KBM-7 (cell line): ENCODE results near the gene PLVAP.

ENCODE experiments used
- DNase-seq: peaks from one replicate; pipeline ENCODE4 v3.0.0-alpha.2; 2015
- in situ Hi-C: fragments of 300-500 bp; cut with MboI; formaldehyde crosslinking; loops from 2 replicates; pipeline ENCODE4 v1.14.3; 2020; ENCODE audit warnings: low sequenced_read_pairs, low pct_unique_long_range_greater_than_20kb, mixed read lengths

PLVAP gene

DNA sequence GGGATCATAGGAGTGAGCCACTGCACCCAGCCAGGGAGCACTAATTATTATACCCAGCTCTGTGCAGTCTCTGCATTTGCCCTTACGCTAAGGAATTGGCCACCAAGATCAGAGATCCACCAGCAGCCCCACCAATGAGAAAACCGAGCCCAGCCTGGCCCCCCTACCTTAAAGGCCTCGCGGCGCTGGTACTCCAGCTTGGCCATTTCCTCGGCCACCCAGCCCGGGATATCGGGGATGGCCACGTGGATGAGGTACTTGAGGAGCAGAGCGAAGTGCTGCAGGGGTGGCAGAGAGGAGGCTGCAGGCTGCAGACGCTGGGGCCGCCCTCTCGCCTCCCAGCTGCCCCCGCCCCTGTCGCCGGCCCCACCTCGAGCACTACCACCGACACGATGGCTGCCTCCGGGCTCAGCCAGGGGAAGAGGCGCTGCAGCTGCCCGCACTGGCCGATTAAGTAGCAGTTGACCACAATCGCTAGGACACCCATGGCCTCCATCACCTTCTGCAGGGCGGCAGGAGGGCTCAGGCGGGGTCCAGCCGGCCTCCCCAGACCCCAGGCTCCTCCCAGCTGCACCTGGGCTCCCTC, 50.0 kb downstream of the PLVAP start:
- no peak for DNase-seq
- in situ Hi-C loops: no loop called here

- DNase-seq: no peak
- in situ Hi-C loops: no loop called here
Observed at GRCh38 chr19:17326595-17326966, 50.6 kb downstream of the PLVAP start.

GRCh38 chr19:17325881-17326594, 51.1 kb downstream of the PLVAP start:
- no peak for DNase-seq
- in situ Hi-C loops: no loop called here

- DNase-seq: no peak
- in situ Hi-C loops: no loop called here
Observed at GRCh38 chr19:17325133-17325532, 52.0 kb downstream of the PLVAP start.

DNA sequence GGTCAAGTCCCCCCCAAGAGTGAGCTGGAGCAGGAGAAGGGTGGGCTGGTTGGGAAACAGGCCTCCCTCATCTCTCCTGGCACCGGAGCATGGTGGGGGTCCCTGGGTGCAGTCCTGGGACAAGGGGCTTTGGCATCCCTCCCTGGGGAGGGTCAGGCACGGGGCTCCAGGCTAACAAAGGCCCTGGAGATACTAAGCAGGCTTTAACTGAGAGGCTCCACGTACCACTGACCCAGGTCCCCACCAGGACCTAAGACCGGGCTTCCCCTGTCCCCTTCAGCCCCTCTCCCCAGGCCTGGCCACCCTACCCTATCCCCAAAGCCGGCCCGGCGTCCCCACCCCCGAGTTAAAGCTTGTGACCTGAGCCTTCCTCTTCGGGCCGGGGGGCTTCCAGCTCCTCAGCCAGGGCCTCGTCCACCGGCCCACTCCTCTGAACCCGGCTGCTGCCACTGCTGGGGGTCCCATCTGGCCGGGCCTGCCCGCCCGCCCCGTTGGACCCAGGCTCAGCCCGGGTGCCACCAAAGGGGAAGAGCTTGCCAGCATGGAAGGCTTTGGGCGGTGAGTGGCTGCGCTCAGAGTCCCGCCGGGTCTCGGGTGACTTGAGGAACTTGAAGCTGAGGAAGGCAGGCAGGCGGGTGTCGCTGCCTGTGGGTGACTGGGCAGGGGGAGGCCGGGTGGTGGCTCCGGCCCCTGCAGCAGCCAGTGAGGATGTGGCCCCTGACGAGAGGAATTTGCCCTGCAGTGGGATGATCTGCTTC, 52.6 kb downstream of the PLVAP start:
- DNase-seq: no peak
- in situ Hi-C loops: no loop called here

GRCh38 chr19:17323964-17324332, 53.2 kb downstream of the PLVAP start:
- no peak for DNase-seq
- in situ Hi-C loops: no loop called here

GRCh38 chr19:17323300-17323963, 53.7 kb downstream of the PLVAP start:
- DNase-seq: no peak
- in situ Hi-C loops: no loop called here

DNA sequence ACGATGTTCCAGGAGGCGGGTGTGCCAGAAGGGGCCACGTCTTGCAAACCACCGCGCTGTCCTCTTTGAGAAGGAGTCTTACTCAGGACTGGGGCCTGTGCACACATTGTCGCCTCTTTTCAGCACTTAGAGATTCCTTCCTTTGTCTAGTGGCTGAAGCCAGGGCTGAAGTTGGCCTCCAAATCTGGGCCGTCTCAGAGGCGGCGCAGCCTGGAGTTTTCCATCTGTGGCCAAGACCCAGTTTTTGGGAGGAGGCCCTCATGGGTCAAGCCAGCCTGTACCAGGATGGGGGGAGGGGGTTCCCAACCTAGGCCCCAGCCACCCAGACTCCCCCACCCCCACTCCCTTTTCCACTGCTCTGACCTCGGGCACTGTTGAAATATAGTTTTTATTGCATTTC, 54.3 kb downstream of the PLVAP start:
- in situ Hi-C loops: no loop called here
- DNase-seq: no peak

GRCh38 chr19:17321655-17322489, 55.3 kb downstream of the PLVAP start:
- no peak for DNase-seq
- in situ Hi-C loops: no loop called here

DNA sequence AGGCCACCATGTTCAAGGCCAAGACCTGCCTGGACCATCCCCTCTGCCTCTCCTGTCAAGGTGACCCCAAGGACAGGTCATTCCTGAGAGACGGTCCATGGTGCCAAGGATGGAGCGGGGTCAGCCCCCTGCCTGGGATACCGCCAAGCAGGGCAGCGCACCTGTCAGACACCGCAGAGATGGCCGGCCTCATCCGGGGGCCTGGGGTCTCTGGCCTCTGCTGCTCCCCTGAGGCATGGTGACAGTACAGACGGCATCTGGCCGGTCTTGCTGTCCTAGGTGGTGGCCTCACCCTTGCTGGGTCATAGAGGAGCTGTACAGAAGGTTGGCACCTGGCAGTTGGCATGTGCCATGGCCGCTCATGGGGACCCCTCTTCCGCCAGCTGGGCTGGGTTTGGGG, 56.7 kb downstream of the PLVAP start:
- in situ Hi-C loops: no loop called here
- no peak for DNase-seq

DNA sequence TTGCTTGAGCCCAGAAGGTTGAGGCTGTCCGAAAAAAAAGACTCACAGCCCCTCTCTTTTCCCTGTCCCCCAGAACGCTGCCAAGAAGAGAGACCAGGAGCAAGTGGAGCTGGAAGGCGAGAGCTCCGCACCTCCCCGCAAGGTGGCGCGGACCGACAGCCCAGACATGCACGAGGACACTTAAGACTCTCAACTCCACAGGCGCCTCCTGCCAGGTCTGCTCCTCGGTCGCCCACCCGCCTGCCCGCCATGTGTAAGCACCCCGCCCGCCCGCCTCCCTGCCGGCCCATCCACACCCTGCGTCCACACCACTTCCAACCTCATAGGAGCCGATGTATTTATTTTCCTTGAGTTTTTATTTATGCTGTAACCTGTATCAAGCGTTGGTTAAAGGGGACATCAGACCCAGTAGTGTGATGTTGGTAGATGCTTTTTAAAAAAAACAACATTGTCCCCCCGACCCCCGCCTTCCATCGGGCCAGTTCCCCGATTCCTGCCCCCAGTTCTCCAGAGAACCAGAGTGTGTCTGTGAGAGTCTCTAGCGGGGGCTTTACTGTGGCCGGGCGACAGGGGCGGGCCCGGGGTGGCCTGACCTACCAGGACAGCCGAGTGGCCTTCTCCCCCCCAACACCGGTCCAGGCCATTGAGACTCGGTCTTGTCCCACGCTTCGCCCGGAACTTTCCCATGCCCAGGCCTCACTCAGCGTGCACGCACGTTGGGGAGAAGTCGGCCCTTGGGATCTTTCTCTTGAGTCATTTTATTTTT, 57.5 kb downstream of the PLVAP start:
- in situ Hi-C loops: no loop called here
- no peak for DNase-seq

GRCh38 chr19:17318966-17319365, 58.2 kb downstream of the PLVAP start:
- in situ Hi-C loops: no loop called here

DNA sequence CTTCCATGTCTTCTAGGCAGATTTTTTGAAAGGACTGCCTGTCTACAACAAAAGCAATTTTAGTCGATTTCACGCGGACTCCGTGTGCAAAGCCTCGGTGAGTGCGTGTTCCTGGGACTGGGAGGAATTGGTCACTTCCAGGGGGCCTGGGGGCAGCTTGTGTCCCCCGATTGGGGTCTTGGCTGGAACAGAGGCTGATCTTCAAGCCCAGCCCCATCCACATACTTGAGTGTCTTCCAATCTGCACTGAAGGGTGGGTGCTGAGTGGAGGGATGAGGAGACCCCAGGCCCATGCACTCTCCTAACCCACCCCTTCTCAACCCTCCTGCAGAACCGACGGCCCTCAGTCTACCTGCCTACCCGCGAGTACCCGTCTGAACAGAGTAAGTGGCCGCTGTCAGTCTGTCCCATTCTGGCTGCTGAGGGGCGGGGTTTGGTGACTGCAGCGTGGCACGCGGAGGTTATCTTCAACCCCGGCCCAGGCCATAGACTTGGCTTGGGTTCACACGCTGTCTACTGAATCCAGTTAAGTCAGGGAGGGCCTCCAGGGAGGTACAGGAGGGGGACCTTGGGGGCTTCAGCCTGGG, 63.0 kb downstream of the PLVAP start:
- no peak for DNase-seq
- in situ Hi-C loops: no loop called here

More at GRCh38 chr19:17318966-17319365, 58.2 kb downstream of the PLVAP start:
- no peak for DNase-seq

- DNase-seq: no peak
- in situ Hi-C loops: no loop called here
Observed at GRCh38 chr19:17312189-17313113, 64.7 kb downstream of the PLVAP start.

GRCh38 chr19:17311455-17312188, 65.5 kb downstream of the PLVAP start:
- DNase-seq: no peak
- in situ Hi-C loops: no loop called here

GRCh38 chr19:17309965-17310461, 67.1 kb downstream of the PLVAP start:
- no peak for DNase-seq
- in situ Hi-C loops: no loop called here
